GM21367 (cell line): ENCODE data around the gene MVD.

Experiments
- ATAC-seq: cut with Tn5 transposase; IDR thresholded peaks from one replicate; pipeline ENCODE4 v1.9.1; 2021; ENCODE audit not compliant: unreplicated experiment

MVD gene

GRCh38 chr16:88697116-88697830 is 34.4 kb upstream of the MVD start:
- no peak for ATAC-seq

GRCh38 chr16:88696441-88696840 is 33.5 kb upstream of the MVD start:
- no peak for ATAC-seq

GRCh38 chr16:88695753-88696152 is 32.9 kb upstream of the MVD start:
- no peak for ATAC-seq

GRCh38 chr16:88695218-88695617 is 32.3 kb upstream of the MVD start:
- no peak for ATAC-seq

- no peak for ATAC-seq
These were observed 31.6 kb upstream of the MVD start for GRCh38 chr16:88694221-88695087.

GRCh38 chr16:88693420-88694177 is 30.7 kb upstream of the MVD start:
- no peak for ATAC-seq

- ATAC-seq, result no peak
These were observed 30.0 kb upstream of the MVD start for GRCh38 chr16:88692861-88693260.

- no peak for ATAC-seq
These were observed 29.2 kb upstream of the MVD start for GRCh38 chr16:88691924-88692560.

- no peak for ATAC-seq
These were observed 28.4 kb upstream of the MVD start for GRCh38 chr16:88691129-88691813.

GRCh38 chr16:88690341-88691128 is 27.6 kb upstream of the MVD start:
- ATAC-seq, result no peak

- ATAC-seq, result no peak
These were observed 25.3 kb upstream of the MVD start for GRCh38 chr16:88688013-88688778.

GRCh38 chr16:88687676-88688012 is 24.8 kb upstream of the MVD start:
- no peak for ATAC-seq

GRCh38 chr16:88687254-88687576 is 24.3 kb upstream of the MVD start:
- no peak for ATAC-seq

- ATAC-seq, result no peak
These were observed 23.8 kb upstream of the MVD start, which contains the start of gene SNAI3 for GRCh38 chr16:88686439-88687253. Gene SNAI3 (minus strand): TSS chr16:88686507. CDS start chr16:88686406, 101 bp downstream.

GRCh38 chr16:88686062-88686438 is 23.2 kb upstream of the MVD start:
- ATAC-seq, result no peak

GRCh38 chr16:88685156-88686061 is 22.5 kb upstream of the MVD start:
- no peak for ATAC-seq

GRCh38 chr16:88684569-88685155 is 21.8 kb upstream of the MVD start:
- ATAC-seq, result no peak
